Stimulated activated CD4-positive, alpha-beta T cell treated with anti-CD3 and anti-CD28 coated beads, TNF-alpha, amount 100 ng/mL, for 1 hour (primary cell): ENCODE results near the gene RALGDS.
A peak's percentile ranks its signal among the peaks of the same experiment; 100 is the strongest.

Experiments
- DNase-seq, 3 donors: peaks; one replicate each; pipeline ENCODE4 v3.0.0-alpha.2; 2020; ENCODE audit warnings: low read depth in 3 of 3, low spot score in 1 of 3

Gene RALGDS

GRCh38 chr9:133108794-133109641 is 12.0 kb downstream of the RALGDS start:
- no peak for DNase-seq

GRCh38 chr9:133107961-133108793 is 12.9 kb downstream of the RALGDS start:
- DNase-seq = no peak

GRCh38 chr9:133107245-133107722 is 13.8 kb downstream of the RALGDS start:
- no peak for DNase-seq

- no peak for DNase-seq
Observed at GRCh38 chr9:133106511-133107244, 14.4 kb downstream of the RALGDS start.

GRCh38 chr9:133105461-133105770 is 15.6 kb downstream of the RALGDS start:
- no peak for DNase-seq

- no peak for DNase-seq
Observed at GRCh38 chr9:133104718-133105460, 16.2 kb downstream of the RALGDS start.

GRCh38 chr9:133103987-133104505 is 17.0 kb downstream of the RALGDS start:
- DNase-seq = no peak

GRCh38 chr9:133103183-133103986 is 17.7 kb downstream of the RALGDS start:
- peak in 1 of 3 donors; percentile 37 for DNase-seq

- no peak for DNase-seq
Observed at GRCh38 chr9:133102190-133103021, 18.6 kb downstream of the RALGDS start.

GRCh38 chr9:133101356-133102189 is 19.5 kb downstream of the RALGDS start:
- DNase-seq = no peak

- DNase-seq = no peak
Observed at GRCh38 chr9:133100506-133101355, 20.3 kb downstream of the RALGDS start.

- no peak for DNase-seq
Observed at GRCh38 chr9:133099726-133100505, 21.1 kb downstream of the RALGDS start.

- DNase-seq = no peak
Observed at GRCh38 chr9:133098871-133099270, 22.2 kb downstream of the RALGDS start.

GRCh38 chr9:133098104-133098754 is 22.8 kb downstream of the RALGDS start:
- no peak for DNase-seq

GRCh38 chr9:133094842-133095393 is 26.1 kb downstream of the RALGDS start:
- no peak for DNase-seq
